Astrocyte (in vitro differentiated cells and primary cell): Measurements from ENCODE around the gene PPP3CA.

ENCODE experiments used
- EZH2 ChIP-seq: IDR thresholded peaks from 2 replicates; pipeline ENCODE4 v1.6.1; 2012; ENCODE audit warnings: mild to moderate bottlenecking, low read length, inconsistent platforms; ENCODE audit not compliant: insufficient read depth
- TF ChIP-seq, protein P1 (sequence below): IDR thresholded peaks from 2 replicates; pipeline ENCODE4 v1.5.1; 2011; ENCODE audit warnings: low read depth, mild to moderate bottlenecking, inconsistent platforms, low read length, moderate library complexity; ENCODE audit not compliant: insufficient read depth

- TF ChIP-seq, protein P1, sequence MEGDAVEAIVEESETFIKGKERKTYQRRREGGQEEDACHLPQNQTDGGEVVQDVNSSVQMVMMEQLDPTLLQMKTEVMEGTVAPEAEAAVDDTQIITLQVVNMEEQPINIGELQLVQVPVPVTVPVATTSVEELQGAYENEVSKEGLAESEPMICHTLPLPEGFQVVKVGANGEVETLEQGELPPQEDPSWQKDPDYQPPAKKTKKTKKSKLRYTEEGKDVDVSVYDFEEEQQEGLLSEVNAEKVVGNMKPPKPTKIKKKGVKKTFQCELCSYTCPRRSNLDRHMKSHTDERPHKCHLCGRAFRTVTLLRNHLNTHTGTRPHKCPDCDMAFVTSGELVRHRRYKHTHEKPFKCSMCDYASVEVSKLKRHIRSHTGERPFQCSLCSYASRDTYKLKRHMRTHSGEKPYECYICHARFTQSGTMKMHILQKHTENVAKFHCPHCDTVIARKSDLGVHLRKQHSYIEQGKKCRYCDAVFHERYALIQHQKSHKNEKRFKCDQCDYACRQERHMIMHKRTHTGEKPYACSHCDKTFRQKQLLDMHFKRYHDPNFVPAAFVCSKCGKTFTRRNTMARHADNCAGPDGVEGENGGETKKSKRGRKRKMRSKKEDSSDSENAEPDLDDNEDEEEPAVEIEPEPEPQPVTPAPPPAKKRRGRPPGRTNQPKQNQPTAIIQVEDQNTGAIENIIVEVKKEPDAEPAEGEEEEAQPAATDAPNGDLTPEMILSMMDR, result no peak
- TF ChIP-seq EZH2, result no peak
Observed at GRCh38 chr4:101283434-101283833, 63.9 kb downstream of the PPP3CA start.
